H1 (cell line): ENCODE results near the gene MIER2. TPM values are rescaled to one million over a fixed set of nuclear protein-coding genes. Genes with fewer than 3 reads are reported as not detected.
"Not testable (repeated sequence)": the region's sequence is repeated elsewhere in the genome, so short reads cannot be mapped to it uniquely, and the experiment has no call there.

ENCODE experiments used
- CTCF ChIA-PET: fragments of 300-600 bp; sonication (Branson Sonifier 250); formaldehyde crosslinking; loops from one replicate; lab custom pipeline; 2021; ENCODE audit not compliant: partially characterized antibody; lab: Charles Lee
- POLR2A ChIA-PET: fragments of 300-600 bp; sonication (Branson Sonifier 250); formaldehyde crosslinking; loops from one replicate; lab custom pipeline; 2021; ENCODE audit warnings: inconsistent platforms; ENCODE audit not compliant: partially characterized antibody; lab: Charles Lee
- DNase-seq, 2 experiments: peaks; one replicate each; pipeline versions ENCODE4 v3.0.0 to v3.0.0-alpha.2; 2010 to 2022; ENCODE audit warnings: low spot score in 2 of 2, low read depth in 1 of 2, mixed read lengths in 1 of 2
- FAIRE-seq: peaks from 2 replicates; lab custom pipeline; 2011; peaks lifted over from hg19 to GRCh38; lab: Jason Lieb, UNC
- H2AFZ ChIP-seq: 2 replicates; pipeline ENCODE4 v1.8.1; 2012; ENCODE audit warnings: low read length, inconsistent platforms
- H2AK5ac ChIP-seq: 2 replicates; pipeline ENCODE4 v1.6.1; 2013; ENCODE audit warnings: low read depth, low read length
- H2BK120ac ChIP-seq: replicated peaks from 2 replicates; pipeline ENCODE3; 2013; ENCODE audit warnings: low read depth, low read length, inconsistent platforms
- H2BK12ac ChIP-seq: 2 replicates; pipeline ENCODE4 v1.6.1; 2013; ENCODE audit warnings: low read depth, low read length
- H2BK15ac ChIP-seq: 2 replicates; pipeline ENCODE4 v1.6.1; 2013; ENCODE audit warnings: low read length
- H2BK20ac ChIP-seq: 2 replicates; pipeline ENCODE4 v1.6.1; 2013; ENCODE audit warnings: low read length
- H2BK5ac ChIP-seq: 2 replicates; pipeline ENCODE4 v1.6.1; 2013; ENCODE audit warnings: low read depth, low read length
- H3K14ac ChIP-seq: 2 replicates; pipeline ENCODE4 v1.6.1; 2013; ENCODE audit warnings: inconsistent platforms; ENCODE audit not compliant: insufficient read length
- H3K18ac ChIP-seq: 2 replicates; pipeline ENCODE4 v1.6.1; 2013; ENCODE audit warnings: low read length; ENCODE audit errors: extremely low read depth
- H3K23ac ChIP-seq: 2 replicates; pipeline ENCODE4 v1.6.1; 2013; ENCODE audit warnings: inconsistent platforms; ENCODE audit not compliant: insufficient read length
- H3K23me2 ChIP-seq: 2 replicates; pipeline ENCODE4 v1.6.1; 2013; ENCODE audit warnings: low read depth, low read length
- H3K27ac ChIP-seq: 2 replicates; pipeline ENCODE4 v1.6.1; 2011; ENCODE audit warnings: low read depth, low read length, inconsistent platforms
- H3K27me3 ChIP-seq, 4 experiments: replicated peaks in 1 of 4; 1 replicate in 1 of 4; 2 replicates in 3 of 4; pipeline versions ENCODE4 v1.6.1 to v1.8.1; 2011 to 2013; ENCODE audit warnings: low read length in 3 of 4, mild to moderate bottlenecking in 3 of 4, inconsistent platforms in 2 of 4, mixed read lengths in 2 of 4, moderate library complexity in 1 of 4; ENCODE audit not compliant: control insufficient read depth in 3 of 4, insufficient read depth in 3 of 4; ENCODE audit errors: extremely low read depth in 1 of 4
- H3K36me3 ChIP-seq, 4 experiments: 2 replicates each; pipeline versions ENCODE4 v1.6.1 to v1.8.1; 2011 to 2013; ENCODE audit warnings: mild to moderate bottlenecking in 4 of 4, low read length in 3 of 4, moderate library complexity in 2 of 4, control low read depth in 1 of 4, inconsistent platforms in 1 of 4; ENCODE audit not compliant: insufficient read depth in 4 of 4, control insufficient read depth in 2 of 4
- H3K4ac ChIP-seq: replicated peaks from 2 replicates; pipeline ENCODE3; 2013; ENCODE audit warnings: low read length, low read depth, mixed read lengths, inconsistent platforms; ENCODE audit not compliant: insufficient read length
- H3K4me1 ChIP-seq, 4 experiments: replicated peaks in 1 of 4; 1 replicate in 1 of 4; 2 replicates in 3 of 4; pipeline versions ENCODE4 v1.6.1 to v1.8.1; 2011 to 2013; ENCODE audit warnings: low read length in 3 of 4, inconsistent platforms in 2 of 4, mixed read lengths in 1 of 4; ENCODE audit not compliant: insufficient read depth in 4 of 4, control insufficient read depth in 3 of 4
- H3K4me2 ChIP-seq, 2 experiments: 2 replicates each; pipeline versions ENCODE4 v1.6.1 to v1.8.1; 2011 to 2013; ENCODE audit warnings: low read depth in 2 of 2, low read length in 2 of 2, control low read depth in 1 of 2, inconsistent platforms in 1 of 2, mild to moderate bottlenecking in 1 of 2; ENCODE audit not compliant: insufficient read depth in 1 of 2
- H3K4me3 ChIP-seq, 4 experiments: fragments of 200-600, 300-600 bp in 1 of 4; sonication (generic), shearing (Covaris generic), sonication (Bioruptor Twin) in 1 of 4; 2 replicates each; pipeline versions ENCODE4 v1.5.1 to v1.8.1; 2011 to 2016; ENCODE audit warnings: low read length in 4 of 4, low read depth in 3 of 4, control low read depth in 2 of 4, inconsistent platforms in 2 of 4, mild to moderate bottlenecking in 2 of 4, mixed read lengths in 1 of 4, moderate library complexity in 1 of 4; ENCODE audit not compliant: insufficient read depth in 2 of 4; ENCODE audit errors: extremely low read depth in 1 of 4
- H3K56ac ChIP-seq: replicated peaks from 2 replicates; pipeline ENCODE3; 2013; ENCODE audit warnings: low read depth, mild to moderate bottlenecking, mixed read lengths, low read length, inconsistent platforms; ENCODE audit not compliant: insufficient read length
- H3K79me1 ChIP-seq: 2 replicates; pipeline ENCODE4 v1.6.1; 2013; ENCODE audit warnings: low read depth, low read length, control low read depth
- H3K79me2 ChIP-seq, 2 experiments: 2 replicates each; pipeline versions ENCODE4 v1.6.1 to v1.8.1; 2012 to 2013; ENCODE audit warnings: low read length in 2 of 2, mild to moderate bottlenecking in 2 of 2, inconsistent platforms in 1 of 2; ENCODE audit not compliant: insufficient read depth in 2 of 2, control insufficient read depth in 1 of 2
- H3K9ac ChIP-seq, 4 experiments: replicated peaks in 1 of 4; 1 replicate in 1 of 4; 2 replicates in 3 of 4; pipeline versions ENCODE4 v1.6.1 to v1.8.1; 2011 to 2013; ENCODE audit warnings: low read depth in 3 of 4, low read length in 3 of 4, control low read depth in 2 of 4, mild to moderate bottlenecking in 2 of 4, moderate library complexity in 2 of 4, inconsistent platforms in 1 of 4; ENCODE audit errors: extremely low read depth in 1 of 4
- H3K9me3 ChIP-seq, 2 experiments: 2 replicates each; pipeline versions ENCODE4 v1.6.1 to v1.8.1; 2012 to 2013; ENCODE audit warnings: mild to moderate bottlenecking in 2 of 2, moderate library complexity in 2 of 2, control low read depth in 1 of 2, inconsistent platforms in 1 of 2, low read depth in 1 of 2, low read length in 1 of 2, mixed read lengths in 1 of 2; ENCODE audit not compliant: insufficient read depth in 2 of 2
- H4K20me1 ChIP-seq, 2 experiments: replicated peaks in 1 of 2; 2 replicates each; pipeline versions ENCODE3 to v1.8.1; 2011 to 2013; ENCODE audit warnings: inconsistent platforms in 2 of 2, low read length in 2 of 2, mild to moderate bottlenecking in 1 of 2; ENCODE audit not compliant: insufficient read depth in 2 of 2, control insufficient read depth in 1 of 2
- H4K5ac ChIP-seq: 2 replicates; pipeline ENCODE4 v1.6.1; 2013; ENCODE audit warnings: low read length, low read depth, mixed read lengths, inconsistent platforms; ENCODE audit not compliant: insufficient read length
- H4K8ac ChIP-seq: 2 replicates; pipeline ENCODE4 v1.8.0; 2013; ENCODE audit warnings: mild to moderate bottlenecking, moderate library complexity, low read length, inconsistent platforms; ENCODE audit not compliant: insufficient read depth; ENCODE audit errors: extremely low read depth
- H4K91ac ChIP-seq: replicated peaks from 2 replicates; pipeline ENCODE3; 2013; ENCODE audit warnings: low read length, mixed read lengths, inconsistent platforms; ENCODE audit not compliant: insufficient read length
- CEBPB ChIP-seq: IDR thresholded peaks from 2 replicates; pipeline ENCODE4 v1.6.1; 2012; ENCODE audit warnings: low read depth, low read length
- FOSL1 ChIP-seq: IDR thresholded peaks from 2 replicates; pipeline ENCODE4 v1.6.1; 2011; ENCODE audit warnings: mild to moderate bottlenecking, low read depth, low read length, moderate library complexity; ENCODE audit not compliant: insufficient read depth
- MAFK ChIP-seq: IDR thresholded peaks from 2 replicates; pipeline ENCODE4 v1.6.1; 2012; ENCODE audit warnings: low read depth, mild to moderate bottlenecking, improper control_type of control experiment, low read length
- RAD21 ChIP-seq, 2 experiments: IDR thresholded peaks in 1 of 2; conservative IDR thresholded peaks in 1 of 2; 2 replicates each; pipeline ENCODE4 v1.6.1; 2011; ENCODE audit warnings: low read depth in 2 of 2, low read length in 2 of 2, improper control_type of control experiment in 1 of 2, inconsistent platforms in 1 of 2, mild to moderate bottlenecking in 1 of 2, moderate library complexity in 1 of 2
- RFX5 ChIP-seq: IDR thresholded peaks from 2 replicates; pipeline ENCODE4 v1.6.1; 2011; ENCODE audit warnings: low read depth, low read length, improper control_type of control experiment, borderline replicate concordance
- TAF1 ChIP-seq: IDR thresholded peaks from 2 replicates; pipeline ENCODE4 v1.6.1; 2011; ENCODE audit warnings: mild to moderate bottlenecking, low read depth, low read length
- TAF7 ChIP-seq: optimal IDR thresholded peaks from 2 replicates; pipeline ENCODE3; 2011; ENCODE audit warnings: low read depth, mild to moderate bottlenecking, inconsistent platforms, low read length, moderate library complexity, borderline replicate concordance
- YY1 ChIP-seq: IDR thresholded peaks from 2 replicates; pipeline ENCODE4 v1.6.1; 2011; ENCODE audit warnings: low read depth, mild to moderate bottlenecking, low read length
- WGBS, 2 experiments: shearing (Covaris generic) in 1 of 2; methylation state at CpG; one replicate each; pipeline versions ENCODE4 v1.1.6 to v1.1.7; 2013 to 2015; ENCODE audit warnings: low lambda C conversion rate in 2 of 2, mixed read lengths in 2 of 2, inconsistent platforms in 1 of 2, low coverage in 1 of 2, missing lambda C conversion rate in 1 of 2; ENCODE audit not compliant: insufficient replicate concordance in 2 of 2, insufficient coverage in 1 of 2, insufficient read length in 1 of 2; ENCODE audit errors: extremely low coverage in 1 of 2, missing lambda C conversion rate in 1 of 2; 5-methylcytosine and 5-hydroxymethylcytosine counted together
- polyA plus RNA-seq, 7 experiments: library from polyadenylated mRNA; depleted of rRNA in 3 of 7; stranded (reverse) in 5 of 7; unstranded in 2 of 7; fragments of >200 nt in 5 of 7; fragments of 200-250 nt in 2 of 7; gene quantifications; 1 replicate in 5 of 7; 2 replicates in 1 of 7; 4 replicates in 1 of 7; pipeline versions ENCODE4 v1.2.1 to v1.2.3, GENCODE V29; 2011 to 2013; ENCODE audit warnings: missing spikeins in 2 of 7, mixed read lengths in 2 of 7
- total RNA-seq: library from RNA; stranded (reverse); fragmentation: NEBNext Ultra II Directional; extraction: Animal tissue kit (Norgen Biotek cat#: 25700); gene quantifications from 2 replicates; pipeline ENCODE4 v1.2.1, GENCODE V29; 2021

MIER2 gene
- total and polyA plus RNA-seq, 2 of the 8 experiments (the other 6 are each of a cell fraction or from before 2014, with no cell fraction given), result 30.3 to 48.3 TPM

- TF ChIP-seq FOSL1 (no peak), CEBPB (no peak), YY1 (no peak), TAF7 (no peak), MAFK (no peak), TAF1 (no peak), RFX5 (no peak), RAD21 (IDR thresholded peaks at IDR 0.05 in 1 of 2, conservative IDR thresholded peaks at IDR 0.05 in 1 of 2; ENCODE audit: low read depth in 2 of 2, low read length in 2 of 2) (no peak)
Measured at GRCh38 chr19:359653-359925, 15.0 kb upstream of the MIER2 start (continued).

- WGBS, 2 experiments, result 92% methylated on average over 15 of the region's 15 CpGs; no CpG with 5 or more reads in 1 of the 2 experiments
- H3K56ac ChIP-seq, H3K14ac ChIP-seq, H3K4me3 ChIP-seq, H4K91ac ChIP-seq, H3K79me2 ChIP-seq, H3K23me2 ChIP-seq, H3K36me3 ChIP-seq, H3K27me3 ChIP-seq, H3K23ac ChIP-seq, H4K20me1 ChIP-seq, H3K9ac ChIP-seq, H3K4me2 ChIP-seq, H4K8ac ChIP-seq, H2BK15ac ChIP-seq, FAIRE-seq, H2AFZ ChIP-seq, H2BK12ac ChIP-seq, H2BK20ac ChIP-seq, H2BK120ac ChIP-seq, H3K18ac ChIP-seq, H3K4ac ChIP-seq, H3K4me1 ChIP-seq, DNase-seq, H2BK5ac ChIP-seq, H3K9me3 ChIP-seq, H3K79me1 ChIP-seq, H2AK5ac ChIP-seq, H3K27ac ChIP-seq, POLR2A ChIA-PET, H4K5ac ChIP-seq: not testable (repeated sequence)
- CTCF ChIA-PET, result interaction anchor here (0.8 kb wide), 1 partner anchor 8 kb away, joined by 3 read pairs; no protein-coding TSS in a partner anchor
Measured at GRCh38 chr19:355536-355935, 10.9 kb upstream of the MIER2 start.
